GM21360 (cell line): ENCODE measurements around the gene REPS2.
"Not testable (repeated sequence)": the region's sequence is repeated elsewhere in the genome, so short reads cannot be mapped to it uniquely, and the experiment has no call there.

Experiments used
- ATAC-seq: cut with Tn5 transposase; IDR thresholded peaks from one replicate; pipeline ENCODE4 v1.9.1; 2021; ENCODE audit warnings: mild to moderate bottlenecking, moderate library complexity; ENCODE audit not compliant: unreplicated experiment

The REPS2 gene

DNA sequence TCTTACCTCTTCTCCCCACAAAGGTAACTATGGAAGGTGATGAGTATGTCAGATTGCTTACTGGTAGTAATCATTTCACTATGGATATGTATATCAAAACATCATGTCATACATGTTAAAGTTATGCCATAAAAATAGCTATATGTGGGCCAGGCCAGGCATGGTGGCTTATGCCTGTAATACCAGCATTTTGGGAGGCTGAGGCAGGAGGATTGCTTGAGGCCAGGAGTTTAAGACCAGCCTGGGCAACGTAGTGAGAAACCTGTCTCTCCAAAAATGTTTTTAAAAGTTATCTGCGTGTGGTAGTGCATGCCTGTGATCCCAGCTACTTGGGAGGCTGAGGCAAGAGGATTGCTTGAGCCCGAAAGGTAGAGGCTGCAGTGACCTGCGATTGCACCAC is 16.2 kb downstream of the REPS2 start:
- ATAC-seq, result not testable (repeated sequence)

DNA sequence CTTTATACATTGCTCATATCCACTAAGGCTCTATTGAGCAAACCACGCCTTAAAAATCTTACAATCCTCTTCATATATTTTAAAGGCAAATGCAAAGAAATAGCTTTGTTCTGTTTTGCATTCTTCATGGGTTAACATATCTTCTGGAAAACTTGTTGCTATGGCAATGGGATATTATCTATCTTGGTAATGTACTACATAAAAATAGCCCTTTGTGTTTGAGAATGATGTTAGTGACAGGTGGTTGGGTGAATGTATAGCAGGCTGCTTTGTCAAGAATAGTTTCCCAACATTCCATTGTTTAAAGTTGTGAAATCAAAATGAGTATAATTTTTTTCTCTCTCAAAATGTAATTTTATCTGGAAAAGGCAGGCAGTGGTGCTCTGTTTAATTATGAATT is 16.8 kb downstream of the REPS2 start:
- ATAC-seq, result no peak

DNA sequence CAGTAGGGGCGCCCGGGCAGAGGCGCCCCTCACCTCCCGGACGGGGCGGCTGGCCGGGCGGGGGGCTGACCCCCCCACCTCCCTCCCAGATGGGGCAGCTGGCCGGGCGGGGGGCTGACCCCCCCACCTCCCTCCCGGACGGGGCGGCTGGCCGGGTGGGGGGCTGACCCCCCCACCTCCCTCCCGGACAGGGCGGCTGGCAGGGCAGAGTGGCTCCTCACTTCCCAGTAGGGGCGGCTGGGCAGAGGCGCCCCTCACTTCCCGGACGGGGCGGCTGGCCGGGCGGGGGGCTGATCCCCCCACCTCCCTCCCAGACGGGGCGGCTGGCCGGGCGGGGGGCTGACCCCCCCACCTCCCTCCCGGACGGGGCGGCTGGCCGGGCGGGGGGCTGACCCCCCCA is 18.5 kb downstream of the REPS2 start:
- not testable (repeated sequence) for ATAC-seq

DNA sequence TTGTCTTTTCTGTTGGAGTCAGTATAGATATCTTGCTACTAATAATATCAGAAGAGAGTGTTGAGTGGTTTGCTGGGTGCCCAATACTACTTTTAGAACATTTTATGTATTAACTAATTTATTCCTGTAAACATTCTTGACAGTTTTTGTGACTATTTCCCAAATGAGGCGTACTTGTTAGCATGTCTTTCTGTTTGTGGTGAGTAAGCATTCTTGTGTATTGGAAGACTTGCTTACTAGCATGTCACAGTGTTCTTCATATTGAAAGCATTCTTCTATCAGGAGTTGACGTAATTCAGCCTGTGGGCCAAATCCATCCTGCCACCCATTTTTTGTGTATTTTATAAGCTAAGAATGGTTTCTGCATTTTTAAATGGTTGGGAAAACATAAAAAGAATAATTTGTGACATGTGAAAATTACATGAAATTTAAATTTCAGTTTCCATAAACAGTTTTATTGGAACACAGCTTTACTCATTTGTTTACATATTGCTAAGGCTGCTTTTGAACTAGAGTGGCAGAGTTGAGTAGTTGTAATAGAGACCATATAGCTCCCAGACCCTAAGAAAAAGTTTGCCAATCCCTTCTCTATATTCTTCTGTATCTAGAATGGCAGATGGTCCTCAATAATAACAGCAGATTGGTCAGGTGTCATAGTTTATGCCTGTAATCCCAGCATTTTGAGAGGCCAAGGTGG is 20.4 kb downstream of the REPS2 start:
- ATAC-seq, result no peak

DNA sequence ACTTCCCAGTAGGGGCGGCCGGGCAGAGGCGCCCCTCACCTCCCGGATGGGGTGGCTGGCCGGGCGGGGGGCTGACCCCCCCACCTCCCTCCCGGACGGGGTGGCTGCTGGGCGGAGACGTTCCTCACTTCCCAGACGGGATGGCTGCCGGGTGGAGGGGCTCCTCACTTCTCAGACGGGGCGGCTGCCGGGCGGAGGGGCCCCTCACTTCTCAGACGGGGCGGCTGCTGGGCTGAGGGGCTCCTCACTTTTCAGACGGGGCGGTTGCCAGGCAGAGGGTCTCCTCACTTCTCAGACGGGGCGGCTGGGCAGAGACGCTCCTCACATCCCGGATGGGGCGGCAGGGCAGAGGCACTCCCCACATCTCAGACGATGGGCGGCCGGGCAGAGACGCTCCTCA is 22.3 kb downstream of the REPS2 start:
- ATAC-seq, result not testable (repeated sequence)

DNA sequence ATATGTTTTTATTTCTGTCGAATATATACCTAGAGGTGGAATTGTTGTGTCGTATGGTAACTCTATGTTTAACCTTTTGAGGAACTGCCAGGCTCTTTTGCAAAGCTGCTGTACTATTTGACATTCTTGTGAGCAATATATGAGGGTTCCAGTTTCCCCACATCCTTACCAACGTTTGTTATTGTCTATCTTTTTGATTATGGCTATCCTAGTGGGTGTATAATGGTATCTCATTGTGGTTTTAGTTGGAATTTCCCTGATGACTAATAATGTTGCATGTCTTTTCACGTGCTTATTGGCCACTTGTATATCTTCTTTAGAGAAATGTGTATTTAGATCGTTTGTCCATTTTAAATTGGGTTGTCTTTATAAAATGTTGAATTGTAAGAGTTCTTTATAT is 24.5 kb downstream of the REPS2 start:
- ATAC-seq, result no peak

DNA sequence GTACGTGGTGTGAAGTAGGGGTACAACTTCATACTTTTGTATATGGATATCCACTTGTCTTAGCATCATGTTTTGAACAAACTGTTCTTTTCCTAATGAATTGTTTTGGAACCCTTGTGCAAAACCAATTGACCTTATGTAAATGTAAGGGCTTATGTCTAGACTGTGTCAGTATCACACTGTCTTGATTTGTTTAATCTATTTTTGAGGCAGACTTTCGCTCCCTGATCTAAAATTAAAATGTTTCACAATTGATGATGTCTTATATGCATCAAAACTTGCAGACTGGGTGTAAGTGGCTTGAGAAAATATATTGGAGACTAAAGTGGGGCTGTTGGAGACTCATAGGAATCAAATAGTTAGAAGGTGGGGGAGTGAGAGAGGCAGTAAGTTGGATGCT is 25.2 kb downstream of the REPS2 start:
- no peak for ATAC-seq

DNA sequence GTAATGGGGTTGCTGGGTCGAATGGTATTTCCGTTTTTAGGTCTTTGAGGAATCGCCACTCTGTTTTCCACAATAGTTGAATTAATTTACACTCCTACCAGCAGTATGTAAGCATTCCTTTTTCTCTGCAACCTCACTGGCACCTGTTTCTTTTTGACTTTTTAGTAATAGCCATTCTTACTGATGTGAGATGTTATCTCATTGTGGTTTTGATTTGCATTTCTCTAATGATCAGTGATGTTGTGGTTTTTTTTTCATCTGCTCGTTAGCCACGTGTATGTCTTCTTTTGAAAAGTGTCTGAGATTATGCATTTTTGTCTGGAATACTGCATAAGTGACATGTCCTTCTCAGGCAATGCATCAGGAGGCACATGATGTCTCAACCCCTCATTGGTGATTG is 28.8 kb downstream of the REPS2 start:
- no peak for ATAC-seq

DNA sequence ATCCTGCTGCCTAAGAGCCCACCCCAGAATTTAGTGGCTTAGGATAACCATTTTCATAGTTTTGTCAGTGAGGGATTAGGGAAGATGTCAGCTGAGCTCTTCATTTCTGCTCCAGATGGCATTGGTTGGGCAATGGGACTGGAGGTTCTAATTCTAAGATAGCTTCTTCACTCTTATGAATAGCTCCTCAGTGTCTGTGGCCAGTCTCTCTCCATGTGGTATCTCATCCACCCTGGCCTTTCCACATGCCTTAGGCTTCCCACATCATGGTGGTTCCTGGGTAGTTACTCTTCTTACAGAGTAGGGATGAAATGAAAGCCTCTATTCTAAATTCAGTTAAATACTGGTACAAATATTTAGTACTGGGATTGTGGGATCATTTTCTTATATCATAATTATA is 31.3 kb downstream of the REPS2 start:
- ATAC-seq, result no peak

DNA sequence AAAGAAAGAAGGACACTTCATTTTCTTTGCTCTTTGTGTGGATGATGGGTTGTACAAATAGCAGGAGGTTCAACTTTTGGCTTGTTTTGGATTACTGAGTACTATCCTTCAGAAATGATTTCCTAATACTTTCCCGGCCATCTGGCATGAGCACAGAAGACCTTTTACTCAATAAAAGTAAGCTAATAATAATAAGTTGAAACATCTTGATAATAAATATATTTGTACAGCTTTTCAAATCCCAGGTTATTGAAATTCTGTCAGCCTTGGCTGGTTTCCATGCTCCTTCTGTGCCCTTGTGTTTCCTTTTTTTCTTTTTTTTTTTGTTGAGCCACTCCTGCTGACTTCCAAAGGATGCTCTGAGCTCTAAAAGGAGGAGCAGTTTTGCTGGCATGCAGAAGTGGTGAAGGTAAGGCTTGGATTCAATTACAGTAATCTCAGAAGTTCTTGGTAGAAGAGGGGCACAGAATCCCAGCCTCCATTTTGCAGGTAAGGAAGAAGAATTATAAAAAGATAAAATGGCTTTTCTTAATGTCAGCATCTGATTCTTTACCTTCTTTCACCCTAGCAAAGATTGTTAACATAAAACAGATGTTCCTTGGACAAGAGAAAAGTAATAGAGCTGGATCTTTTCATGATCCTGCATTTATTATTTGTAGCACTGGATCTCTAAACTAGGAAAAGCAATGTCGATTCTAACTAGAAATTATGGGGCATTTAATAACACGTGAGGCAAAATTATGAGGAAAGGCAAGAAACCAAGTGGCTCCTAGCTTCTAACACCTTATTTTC is 31.9 kb downstream of the REPS2 start:
- ATAC-seq, result no peak

DNA sequence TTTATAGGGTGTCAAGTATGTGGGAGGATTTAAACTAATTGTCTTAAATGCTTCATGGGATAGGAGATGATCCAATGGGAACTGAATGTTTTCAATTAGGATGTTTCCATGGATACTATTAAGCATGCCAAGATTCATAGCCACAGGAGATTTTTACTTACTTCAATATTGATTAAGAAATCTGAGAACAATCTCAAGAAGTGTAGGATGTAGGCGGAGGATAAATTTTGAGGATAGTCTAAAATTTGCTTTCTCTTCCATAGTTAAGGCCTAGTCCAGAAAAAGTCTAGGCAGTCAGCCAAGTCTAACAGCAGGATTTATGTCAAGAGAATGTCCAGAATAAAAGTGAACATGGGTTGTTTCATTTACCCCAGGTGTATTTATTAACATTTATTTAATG is 32.8 kb downstream of the REPS2 start:
- no peak for ATAC-seq

DNA sequence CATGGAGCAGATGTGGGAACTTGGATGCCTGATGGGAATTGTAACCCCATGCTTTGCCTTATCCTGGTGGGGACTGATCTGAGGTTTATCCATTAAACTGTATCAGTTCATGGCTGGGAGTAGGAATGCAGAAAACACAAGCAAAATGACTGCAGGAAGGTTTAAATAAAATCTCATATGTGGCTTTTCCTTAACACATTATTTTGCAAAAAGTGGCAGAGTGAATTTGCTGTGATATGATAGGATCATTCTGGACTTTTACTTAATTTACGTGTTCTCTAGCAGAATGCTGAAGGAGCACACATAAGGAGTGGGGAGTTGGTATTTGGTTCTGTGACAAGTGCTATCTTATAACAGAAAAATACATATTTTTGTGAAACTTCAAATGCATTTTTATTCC is 34.8 kb downstream of the REPS2 start:
- ATAC-seq, result no peak

DNA sequence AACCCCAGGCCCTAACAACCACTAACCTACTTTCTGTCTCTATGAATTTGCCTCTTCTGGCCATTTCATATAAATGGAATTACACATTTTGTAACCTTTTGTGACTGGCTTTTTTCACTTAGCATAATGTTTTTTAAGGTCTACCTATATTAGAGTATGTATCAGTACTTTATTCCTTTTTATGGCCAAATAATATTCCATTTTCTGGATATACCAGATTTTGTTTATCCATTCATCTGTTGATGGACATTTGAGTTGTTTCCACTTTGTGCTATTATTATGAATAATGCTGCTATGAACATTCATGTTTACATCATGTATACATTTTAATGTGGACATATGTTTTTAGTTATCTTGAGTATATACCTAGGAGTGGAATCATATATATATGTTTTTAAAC is 35.5 kb downstream of the REPS2 start:
- no peak for ATAC-seq

DNA sequence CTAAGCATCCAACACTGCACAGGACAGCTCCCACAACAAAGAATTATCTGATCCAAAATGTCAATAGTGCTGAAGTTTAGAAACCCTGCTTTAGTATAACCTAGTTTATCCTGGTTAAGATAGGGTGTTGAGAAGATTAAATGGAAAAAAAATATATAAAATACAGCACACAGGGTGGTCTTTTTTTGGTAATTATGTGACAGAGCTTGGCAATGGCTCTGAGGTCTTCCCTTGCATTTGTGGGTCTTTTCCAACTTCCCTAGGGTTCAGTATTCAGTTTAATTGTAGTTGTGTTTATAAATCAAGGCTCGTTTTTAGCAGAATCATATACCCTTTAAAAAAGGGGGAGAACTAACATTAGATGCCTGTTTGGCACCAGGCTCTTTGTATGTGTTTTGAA is 36.6 kb downstream of the REPS2 start:
- ATAC-seq, result no peak

DNA sequence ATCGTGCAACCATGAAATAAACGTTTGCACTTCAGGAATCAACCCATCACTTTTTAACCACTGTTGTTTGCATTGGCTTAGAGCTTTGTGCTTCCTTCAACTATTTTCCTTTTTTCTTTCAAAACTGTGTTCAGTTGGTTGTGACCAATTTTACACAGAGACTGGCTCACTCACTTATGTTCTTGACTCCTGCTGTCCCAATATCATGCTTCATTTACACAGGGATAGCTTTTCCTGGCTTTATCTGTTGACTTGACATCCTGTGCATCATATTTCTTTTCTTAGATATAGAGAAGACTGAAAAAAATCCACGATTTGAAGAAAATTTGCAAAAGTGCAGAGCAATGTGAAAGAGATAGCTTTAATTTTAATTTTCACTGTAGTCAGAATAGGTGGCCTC is 38.8 kb downstream of the REPS2 start:
- no peak for ATAC-seq

DNA sequence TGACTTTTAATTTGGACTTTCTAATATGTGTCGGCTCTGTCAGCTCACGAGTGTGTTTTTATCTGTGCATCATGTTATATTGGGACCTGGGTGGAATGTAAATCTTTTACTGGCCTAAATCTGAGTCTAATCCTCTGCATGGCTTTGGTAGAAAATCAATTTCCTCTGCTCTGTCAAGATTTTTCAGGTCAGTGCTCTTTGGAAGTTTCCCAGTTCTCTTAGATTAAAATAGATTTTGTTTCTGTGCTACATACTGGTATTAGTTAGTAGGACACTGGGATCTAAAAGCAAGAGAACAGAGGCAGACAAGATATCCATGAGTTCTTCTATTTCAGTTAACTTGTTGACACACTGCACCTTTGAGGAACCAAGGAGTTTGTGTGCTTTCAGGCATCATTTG is 39.7 kb downstream of the REPS2 start:
- ATAC-seq, result no peak

DNA sequence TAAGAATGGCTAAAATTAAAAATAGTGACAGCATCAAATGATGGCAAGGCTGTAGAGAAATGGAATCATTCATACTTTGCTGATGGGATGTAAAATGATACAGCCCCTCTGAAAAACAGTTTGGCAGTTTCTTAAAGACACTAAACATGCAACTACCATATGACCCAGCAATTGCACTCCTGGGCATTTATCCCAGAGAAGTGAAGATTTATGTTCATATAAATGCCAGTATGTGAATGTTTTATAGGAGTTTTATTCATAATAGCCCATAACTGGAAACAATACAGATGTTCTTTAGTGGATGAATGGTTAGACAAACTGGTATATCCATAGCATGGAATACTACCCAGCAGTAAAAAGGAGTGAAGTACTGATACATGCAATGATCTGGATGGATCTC is 43.3 kb downstream of the REPS2 start:
- ATAC-seq, result no peak

DNA sequence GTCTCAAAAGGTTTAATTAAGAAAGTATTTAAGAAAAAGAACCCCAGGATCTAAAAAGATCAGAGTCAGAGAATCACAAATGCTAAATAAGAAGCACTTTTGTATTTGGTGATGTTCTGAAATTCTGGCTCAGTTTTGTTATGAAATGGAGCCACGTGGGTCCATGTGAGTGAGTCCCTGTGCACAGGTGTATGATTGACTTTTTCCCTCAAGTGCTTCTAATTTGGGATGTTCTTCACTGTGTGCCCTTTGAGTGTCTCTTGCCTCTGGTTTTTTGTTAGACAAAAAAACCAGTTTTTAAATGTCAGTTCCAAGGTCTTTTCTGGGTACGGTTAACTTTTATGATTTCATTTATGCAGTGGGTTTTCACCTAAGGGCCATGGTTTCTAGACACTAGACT is 44.4 kb downstream of the REPS2 start:
- ATAC-seq, result no peak

DNA sequence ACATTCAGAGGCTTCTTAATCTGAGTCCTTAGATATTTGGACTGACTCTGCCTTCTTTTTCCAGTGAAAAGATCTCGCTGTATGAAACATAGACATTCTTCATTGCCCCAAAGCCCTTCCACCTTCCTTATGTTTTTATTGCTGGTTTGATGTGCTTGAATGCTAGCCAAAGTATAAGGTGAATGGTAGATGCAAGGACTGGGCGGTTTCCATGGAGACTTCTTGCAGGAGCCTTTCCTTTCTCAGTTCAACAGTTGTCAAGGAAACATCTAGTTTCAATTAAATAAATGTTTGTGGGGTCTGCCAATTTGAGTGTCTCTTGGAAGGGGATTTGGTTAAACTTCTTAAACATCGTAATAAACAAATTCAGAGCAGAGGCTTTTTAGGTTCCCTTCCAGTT is 46.0 kb downstream of the REPS2 start:
- ATAC-seq, result no peak

DNA sequence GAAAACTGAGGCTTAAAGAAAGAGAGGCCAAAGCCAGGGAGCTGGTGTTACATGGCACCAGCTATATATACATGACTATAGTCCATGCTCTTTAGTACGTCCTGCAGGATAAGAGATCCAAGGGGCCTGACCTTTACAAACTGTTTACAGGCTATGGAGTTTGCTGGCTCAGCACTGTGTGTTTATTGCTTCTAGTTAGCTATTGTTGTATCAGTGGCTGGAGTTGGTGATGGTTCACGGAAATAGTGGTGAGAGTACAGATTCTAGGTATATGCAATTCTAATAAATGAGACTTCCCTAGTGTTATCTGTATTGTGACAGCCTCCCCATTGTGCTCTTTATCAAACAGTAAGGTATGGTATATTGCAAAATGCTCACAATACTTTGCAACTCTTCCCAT is 46.5 kb downstream of the REPS2 start:
- no peak for ATAC-seq

DNA sequence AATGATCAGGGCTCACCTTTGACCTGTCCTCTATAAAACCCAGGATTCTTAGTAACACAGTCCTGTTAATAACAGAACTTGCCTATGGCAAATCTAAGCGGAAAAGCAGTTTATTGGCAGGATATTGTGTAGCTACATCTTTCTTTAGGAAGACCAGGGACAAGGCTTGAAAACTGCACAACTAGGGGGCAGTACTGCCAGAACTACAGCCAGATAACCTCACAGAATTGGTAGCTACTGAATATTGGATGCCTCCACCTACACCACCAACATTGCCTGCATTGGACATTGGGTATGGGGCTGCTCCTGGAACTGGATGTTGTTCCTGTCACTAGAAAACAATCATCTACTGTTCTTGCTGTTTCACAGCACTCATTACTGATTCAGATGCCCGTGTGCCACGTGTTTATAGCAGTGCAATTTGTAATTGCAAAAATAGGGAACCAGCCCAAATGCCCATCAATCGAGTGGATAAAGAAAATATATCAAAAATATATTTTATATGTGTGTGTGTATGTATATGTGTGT is 47.4 kb downstream of the REPS2 start:
- no peak for ATAC-seq

DNA sequence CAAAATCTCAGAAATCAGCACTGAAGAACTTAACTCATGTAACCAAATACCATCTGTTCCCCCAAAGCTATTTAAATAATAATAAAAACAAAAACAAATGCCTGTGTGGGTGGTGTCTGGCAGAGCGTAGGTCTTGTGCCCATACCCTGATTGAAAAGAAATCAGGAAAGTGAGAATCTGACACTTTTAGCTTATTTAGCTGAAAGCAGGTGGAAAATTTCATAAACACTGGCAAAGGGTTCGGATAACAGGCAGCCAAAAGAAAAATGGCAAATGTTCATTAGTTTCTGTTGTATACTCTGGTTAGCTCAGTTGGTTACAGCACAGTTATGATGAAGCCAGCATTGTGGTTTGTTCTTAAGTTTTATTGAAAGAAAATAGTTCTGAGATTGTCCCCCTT is 48.3 kb downstream of the REPS2 start:
- no peak for ATAC-seq
